ENCODE results near the gene RGS9.

The RGS9 gene

GRCh38 chr17:65103896-65104295 lies 33.3 kb upstream of the RGS9 start:
- DNase-seq (ENCODE audit: low read depth in 1 of 2, low spot score in 1 of 2) = no peak
- Histone ChIP-seq H3K4me3 (replicated peaks; ENCODE audit: insufficient read depth, low read length) (no peak overlapping the region), H3K27ac (replicated peaks) (no peak overlapping the region), H3K27me3 (ENCODE audit: insufficient read depth, poor library complexity, severe bottlenecking) (no peaks in the 10 kb centered on the region)
- TF ChIP-seq POLR2AphosphoS5 (IDR thresholded peaks at IDR 0.05; ENCODE audit: low read depth) (no peak), GABPA (IDR thresholded peaks at IDR 0.05; ENCODE audit: low read depth) (no peak), SPI1 (IDR thresholded peaks at IDR 0.05; ENCODE audit: borderline replicate concordance, low read depth) (no peak)
- TF ChIP-seq, protein P1, sequence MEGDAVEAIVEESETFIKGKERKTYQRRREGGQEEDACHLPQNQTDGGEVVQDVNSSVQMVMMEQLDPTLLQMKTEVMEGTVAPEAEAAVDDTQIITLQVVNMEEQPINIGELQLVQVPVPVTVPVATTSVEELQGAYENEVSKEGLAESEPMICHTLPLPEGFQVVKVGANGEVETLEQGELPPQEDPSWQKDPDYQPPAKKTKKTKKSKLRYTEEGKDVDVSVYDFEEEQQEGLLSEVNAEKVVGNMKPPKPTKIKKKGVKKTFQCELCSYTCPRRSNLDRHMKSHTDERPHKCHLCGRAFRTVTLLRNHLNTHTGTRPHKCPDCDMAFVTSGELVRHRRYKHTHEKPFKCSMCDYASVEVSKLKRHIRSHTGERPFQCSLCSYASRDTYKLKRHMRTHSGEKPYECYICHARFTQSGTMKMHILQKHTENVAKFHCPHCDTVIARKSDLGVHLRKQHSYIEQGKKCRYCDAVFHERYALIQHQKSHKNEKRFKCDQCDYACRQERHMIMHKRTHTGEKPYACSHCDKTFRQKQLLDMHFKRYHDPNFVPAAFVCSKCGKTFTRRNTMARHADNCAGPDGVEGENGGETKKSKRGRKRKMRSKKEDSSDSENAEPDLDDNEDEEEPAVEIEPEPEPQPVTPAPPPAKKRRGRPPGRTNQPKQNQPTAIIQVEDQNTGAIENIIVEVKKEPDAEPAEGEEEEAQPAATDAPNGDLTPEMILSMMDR (IDR thresholded peaks at IDR 0.05; ENCODE audit: insufficient read depth, low read length) = no peak

- Histone ChIP-seq H3K27me3 (ENCODE audit: insufficient read depth, poor library complexity, severe bottlenecking) (no peaks in the 10 kb centered on the region), H3K4me3 (replicated peaks; ENCODE audit: insufficient read depth, low read length) (no peak overlapping the region), H3K27ac (replicated peaks) (no peak overlapping the region)
- TF ChIP-seq, protein P1 (IDR thresholded peaks at IDR 0.05; ENCODE audit: insufficient read depth, low read length) = no peak
- TF ChIP-seq REST (IDR thresholded peaks at IDR 0.05; ENCODE audit: insufficient replicate concordance, low read depth) (no peak), SPI1 (IDR thresholded peaks at IDR 0.05; ENCODE audit: borderline replicate concordance, low read depth) (no peak), GABPA (IDR thresholded peaks at IDR 0.05; ENCODE audit: low read depth) (no peak), POLR2AphosphoS5 (IDR thresholded peaks at IDR 0.05; ENCODE audit: low read depth) (no peak)
- DNase-seq (ENCODE audit: low read depth in 1 of 2, low spot score in 1 of 2) = no peak
Measured at GRCh38 chr17:65104541-65104940, 32.6 kb upstream of the RGS9 start.

DNA sequence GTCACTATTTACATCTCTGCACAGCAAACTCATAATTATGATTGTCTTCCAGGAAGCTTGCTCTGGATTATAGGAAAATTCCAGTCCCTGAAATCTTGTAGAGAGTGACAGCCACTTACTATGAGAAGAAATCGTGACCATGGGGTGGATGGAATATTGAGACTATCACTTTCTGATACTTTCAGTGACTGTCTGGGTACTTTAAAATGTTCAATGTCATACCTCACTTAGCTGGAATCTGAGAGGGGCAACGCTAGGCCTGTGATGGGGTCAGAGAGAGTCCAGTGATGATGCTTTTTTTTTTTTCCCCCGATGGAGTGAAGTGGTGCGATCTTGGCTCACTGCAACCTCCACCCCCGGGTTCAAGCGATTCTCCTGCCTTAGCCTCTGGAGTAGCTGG lies 32.2 kb upstream of the RGS9 start:
- no peak for DNase-seq (ENCODE audit: low read depth in 1 of 2, low spot score in 1 of 2)
- H3K27me3 ChIP-seq (ENCODE audit: insufficient read depth, poor library complexity, severe bottlenecking) = no peaks in the 10 kb centered on the region
- no peak overlapping the region for H3K4me3 ChIP-seq (replicated peaks; ENCODE audit: insufficient read depth, low read length)
- TF ChIP-seq REST (IDR thresholded peaks at IDR 0.05; ENCODE audit: insufficient replicate concordance, low read depth) = no peak
- TF ChIP-seq, protein P1 (IDR thresholded peaks at IDR 0.05; ENCODE audit: insufficient read depth, low read length) = no peak
- no peak for TF ChIP-seq SPI1 (IDR thresholded peaks at IDR 0.05; ENCODE audit: borderline replicate concordance, low read depth)
- no peak for TF ChIP-seq POLR2AphosphoS5 (IDR thresholded peaks at IDR 0.05; ENCODE audit: low read depth)
- TF ChIP-seq GABPA (IDR thresholded peaks at IDR 0.05; ENCODE audit: low read depth) = no peak
- H3K27ac ChIP-seq (replicated peaks) = no peak overlapping the region

DNA sequence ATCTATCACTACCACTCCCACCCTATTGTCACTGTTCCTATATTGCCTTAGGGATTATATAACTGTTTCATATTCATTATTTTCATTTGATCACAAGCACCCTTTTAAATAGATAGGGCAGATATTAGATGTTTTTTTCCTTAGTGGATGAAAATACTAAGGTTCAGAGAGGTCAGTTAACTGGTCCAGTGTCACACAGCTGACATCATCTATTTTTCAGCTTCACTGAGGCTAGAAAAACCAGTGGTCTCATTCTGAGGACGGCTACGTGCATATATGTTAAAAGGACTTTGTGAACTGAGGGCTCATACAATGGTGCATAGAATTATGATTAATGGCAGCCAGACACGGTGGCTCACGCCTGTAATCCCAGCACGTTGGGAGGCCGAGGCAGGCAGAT lies 29.0 kb upstream of the RGS9 start:
- no peaks in the 10 kb centered on the region for H3K27me3 ChIP-seq (ENCODE audit: insufficient read depth, poor library complexity, severe bottlenecking)
- no peak overlapping the region for H3K4me3 ChIP-seq (replicated peaks; ENCODE audit: insufficient read depth, low read length)
- no peak for DNase-seq (ENCODE audit: low read depth in 1 of 2, low spot score in 1 of 2)
- TF ChIP-seq SPI1 (IDR thresholded peaks at IDR 0.05; ENCODE audit: borderline replicate concordance, low read depth) (no peak), REST (IDR thresholded peaks at IDR 0.05; ENCODE audit: insufficient replicate concordance, low read depth) (no peak), GABPA (IDR thresholded peaks at IDR 0.05; ENCODE audit: low read depth) (no peak), POLR2AphosphoS5 (IDR thresholded peaks at IDR 0.05; ENCODE audit: low read depth) (no peak)
- TF ChIP-seq, protein P1 (IDR thresholded peaks at IDR 0.05; ENCODE audit: insufficient read depth, low read length) = no peak
- no peak overlapping the region for H3K27ac ChIP-seq (replicated peaks)

Measured in HL-60 (cell line).